Measurements from ENCODE around the gene OVOL1.

DNA sequence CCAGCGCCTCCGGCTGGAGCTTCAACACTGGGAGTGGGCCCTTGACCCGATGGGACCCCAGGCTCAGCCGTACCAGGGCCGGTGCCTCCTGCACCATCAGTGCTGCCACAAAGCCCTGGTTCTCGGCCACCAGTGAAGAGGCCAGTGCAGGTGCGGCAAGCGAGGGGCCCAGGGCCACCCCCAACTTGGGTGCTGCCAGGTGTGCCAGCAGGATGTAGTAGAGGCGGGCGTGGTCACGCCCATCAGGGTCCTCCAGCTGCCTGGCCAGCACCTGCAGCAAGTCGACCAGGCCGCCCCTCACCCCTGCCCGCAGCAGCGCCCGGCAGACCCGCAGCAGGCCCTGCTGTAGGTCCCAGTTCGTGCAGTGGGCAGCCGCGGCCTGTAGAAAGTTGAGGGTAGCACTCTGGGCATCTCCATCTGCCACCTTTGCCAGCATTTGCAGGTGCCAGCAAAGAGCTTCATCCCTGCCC, 8.4 kb upstream of the OVOL1 start:
- TF ChIP-seq CTCF (IDR thresholded peaks at IDR 0.05) (no peak), EZH2 (IDR thresholded peaks at IDR 0.05; ENCODE audit: borderline replicate concordance, insufficient read depth, low read depth, low read length, poor library complexity, severe bottlenecking) (no peak)
